Measurements from ENCODE around the gene ANKHD1.

DNA sequence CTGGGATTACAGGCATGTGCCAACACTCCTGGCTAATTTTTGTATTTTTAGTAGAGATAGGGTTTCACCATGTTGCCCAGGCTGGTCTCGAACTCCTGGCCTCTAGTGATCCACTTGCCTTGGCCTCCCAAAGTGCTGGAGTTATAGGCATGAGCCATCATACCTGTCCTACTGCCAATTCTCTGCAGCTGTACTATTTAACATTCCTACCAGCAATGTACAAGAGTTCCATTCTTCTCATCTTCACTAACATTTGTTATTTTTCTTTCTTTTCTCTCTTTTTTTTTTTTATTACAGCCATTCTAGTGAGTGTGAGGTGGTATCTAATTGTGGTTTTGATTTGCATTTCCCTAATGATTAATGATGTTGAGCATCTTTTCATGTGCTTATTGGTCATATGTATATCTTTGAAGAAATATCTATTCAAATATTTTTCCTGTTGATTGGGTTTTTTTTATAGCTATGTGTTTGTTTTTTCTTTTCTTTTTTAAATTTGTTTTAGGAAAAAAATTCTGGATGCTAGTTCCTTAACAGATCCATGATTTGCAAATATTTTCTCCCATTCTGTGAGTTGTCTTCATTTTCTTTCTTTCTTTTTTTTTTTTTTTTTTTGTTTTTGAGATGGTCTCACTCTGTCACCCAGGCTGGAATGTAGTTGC, 17.4 kb downstream of the ANKHD1 start:
- no peak for TF ChIP-seq CTCF (conservative IDR thresholded peaks at IDR 0.05; ENCODE audit: low read length)
- no peak for TF ChIP-seq EZH2phosphoT487 (IDR thresholded peaks at IDR 0.05; ENCODE audit: borderline replicate concordance)

Data from Loucy (cell line).